Stimulated activated CD8-positive, alpha-beta memory T cell treated with anti-CD3 and anti-CD28 coated beads, Interleukin-7, amount 100 ng/mL, for 4 hours (primary cell): Measurements from ENCODE around the gene ARL15.
"Not testable (repeated sequence)": the region's sequence is repeated elsewhere in the genome, so short reads cannot be mapped to it uniquely, and the experiment has no call there.

Experiments
- DNase-seq, 2 donors: peaks; one replicate each; pipeline ENCODE4 v3.0.0-alpha.2; 2020; ENCODE audit warnings: low read depth in 2 of 2

The ARL15 gene

DNA sequence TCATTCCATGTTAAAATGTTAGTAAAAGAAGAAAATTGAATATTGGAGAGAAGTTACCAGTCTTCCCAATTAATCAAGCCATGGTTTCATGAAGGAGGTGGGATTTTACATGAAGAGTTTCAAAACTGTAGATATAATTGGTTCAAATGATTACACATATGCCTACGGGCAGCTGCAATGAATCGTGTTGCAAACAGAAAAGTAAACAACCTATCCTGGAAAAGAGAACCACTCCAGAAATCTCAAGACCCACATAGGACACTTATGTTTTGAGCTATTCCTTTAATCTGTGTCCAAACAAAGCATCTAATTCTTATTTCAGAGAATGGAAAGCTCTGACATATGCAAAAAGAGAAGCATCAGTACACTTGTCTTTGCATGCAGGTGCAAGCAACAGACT, 409.7 kb downstream of the ARL15 start:
- DNase-seq, result no peak

- no peak for DNase-seq
Measured at GRCh38 chr5:53895091-53895683, 415.2 kb downstream of the ARL15 start.

DNA sequence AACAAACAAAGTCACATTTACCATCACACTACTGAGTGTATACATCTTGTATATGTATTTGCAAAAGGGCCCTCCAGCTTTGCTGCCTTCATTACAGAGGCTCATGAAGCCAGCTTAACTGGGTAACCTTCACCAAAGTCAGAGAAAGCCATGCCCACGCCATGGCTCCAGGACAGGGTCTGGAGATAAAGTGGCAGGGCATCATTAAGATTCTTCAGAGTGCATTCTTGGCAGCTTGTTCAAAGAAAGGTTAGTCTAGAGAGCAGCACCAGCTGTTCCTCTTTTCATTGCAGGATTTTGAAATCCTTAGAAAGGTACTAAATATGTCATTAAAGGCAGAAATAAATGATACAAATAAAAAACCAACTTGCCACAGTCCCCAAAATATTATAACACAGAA, 416.7 kb downstream of the ARL15 start:
- DNase-seq, result no peak

DNA sequence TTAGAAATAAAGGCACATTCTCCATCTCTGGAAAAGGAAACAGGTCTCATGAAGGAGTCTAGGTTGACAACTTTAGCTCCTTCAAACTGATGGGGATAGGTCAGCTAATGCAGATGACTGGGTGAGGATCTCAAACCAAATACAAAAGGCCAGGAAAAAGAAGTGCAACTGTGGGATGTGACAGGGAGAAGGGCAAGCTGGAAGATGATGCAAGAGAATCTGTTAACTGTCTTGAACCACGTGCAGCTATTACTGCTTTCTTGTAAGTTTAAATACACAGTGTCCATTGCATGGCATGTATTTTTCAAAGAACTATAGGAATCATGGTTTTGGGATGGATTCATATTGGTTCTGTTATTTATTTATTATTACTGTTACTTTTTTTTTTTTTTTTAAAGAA, 418.1 kb downstream of the ARL15 start:
- DNase-seq, result no peak

GRCh38 chr5:53891159-53891558, 419.2 kb downstream of the ARL15 start:
- DNase-seq, result no peak

GRCh38 chr5:53890490-53890889, 419.9 kb downstream of the ARL15 start:
- no peak for DNase-seq

DNA sequence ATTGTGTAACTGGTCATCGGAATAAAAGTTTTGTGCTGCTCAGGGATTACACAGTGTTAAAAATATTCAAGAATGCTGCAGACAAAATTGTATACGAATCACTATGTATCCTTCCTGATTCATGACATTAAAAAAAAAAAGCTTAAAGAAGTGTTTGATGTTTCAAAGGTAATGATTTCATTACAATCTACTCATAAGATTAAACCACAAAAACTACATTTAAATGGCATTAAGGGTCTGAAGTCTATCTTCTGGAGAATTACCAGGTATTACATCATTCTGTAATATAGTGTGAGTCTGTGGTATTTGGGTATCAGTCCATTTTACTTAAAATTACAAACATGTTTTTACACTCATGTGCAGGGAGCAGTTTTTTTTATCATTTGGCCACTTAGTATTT, 425.5 kb downstream of the ARL15 start:
- DNase-seq, result no peak

DNA sequence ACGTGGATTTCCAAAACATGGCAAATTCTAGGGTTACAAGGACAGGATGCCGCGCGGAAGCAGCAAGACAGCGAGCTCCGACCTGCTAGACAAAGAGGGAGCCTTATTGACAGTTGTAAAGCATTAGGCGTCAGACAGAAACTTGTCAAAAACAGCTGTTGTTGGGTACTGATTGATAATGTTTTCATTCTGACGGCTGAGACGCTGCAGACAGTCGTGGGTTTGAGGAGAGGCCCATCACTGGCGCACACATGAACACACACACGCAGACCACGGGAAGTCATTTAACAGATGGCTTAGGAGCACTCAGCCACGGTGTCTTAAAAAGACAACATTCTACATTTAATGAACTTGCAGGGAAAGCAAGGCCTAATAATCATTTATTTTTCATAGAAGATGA, 426.0 kb downstream of the ARL15 start:
- no peak for DNase-seq

GRCh38 chr5:53882676-53883031, 427.7 kb downstream of the ARL15 start:
- no peak for DNase-seq

DNA sequence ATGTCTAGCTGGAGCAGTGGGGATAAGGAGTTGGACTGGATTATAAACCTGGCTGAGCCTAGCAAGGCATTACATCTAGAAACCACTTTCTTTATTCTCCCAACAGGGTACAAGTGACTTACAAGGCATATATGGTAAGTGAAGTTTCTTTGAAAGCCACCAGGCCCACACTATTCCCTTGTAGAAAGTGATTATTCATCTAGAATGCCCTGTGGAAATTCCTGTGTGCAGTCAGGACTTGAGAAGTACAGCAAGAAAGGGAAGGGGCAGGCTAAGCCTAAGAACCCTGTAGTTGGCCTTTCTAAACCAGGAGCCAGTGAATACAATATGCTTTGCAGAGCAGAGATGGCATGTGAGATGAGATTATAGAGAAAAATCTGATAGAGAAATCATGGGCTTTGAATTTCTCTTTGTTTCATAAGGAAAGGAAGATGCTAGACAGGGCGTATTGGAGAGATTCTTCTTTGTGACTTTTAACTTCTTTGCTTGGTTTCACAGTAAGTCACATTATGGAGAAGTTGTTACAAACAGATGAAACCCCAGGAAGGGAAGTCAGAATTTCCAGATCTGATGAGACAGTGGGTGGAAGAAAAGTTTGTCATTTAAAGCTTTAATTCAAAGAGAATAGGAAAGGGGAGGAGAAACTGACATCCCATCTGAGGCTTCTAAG, 428.2 kb downstream of the ARL15 start:
- no peak for DNase-seq

- no peak for DNase-seq
Measured at GRCh38 chr5:53879708-53880323, 430.6 kb downstream of the ARL15 start.

- no peak for DNase-seq
Measured at GRCh38 chr5:53878015-53878414, 432.4 kb downstream of the ARL15 start.

DNA sequence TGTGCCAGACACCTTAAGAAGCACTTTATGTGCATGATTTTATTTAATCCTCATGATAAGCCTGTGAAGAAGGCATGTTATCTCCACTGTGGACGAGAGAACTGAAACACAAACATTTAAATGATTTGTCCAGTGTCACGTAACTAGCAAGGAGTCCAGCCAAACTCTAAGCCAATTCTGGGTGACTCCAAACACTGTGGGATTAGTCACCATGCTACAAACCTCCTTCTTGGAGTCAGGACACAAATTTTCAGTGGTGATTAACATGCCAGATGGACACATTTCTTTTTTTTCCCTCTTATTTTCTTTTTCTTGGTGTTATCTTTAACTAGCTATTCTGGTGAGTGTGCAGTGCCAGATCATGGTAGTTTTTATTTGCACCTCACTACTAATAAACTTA, 433.1 kb downstream of the ARL15 start:
- no peak for DNase-seq

- DNase-seq, result no peak
Measured at GRCh38 chr5:53874409-53874808, 436.0 kb downstream of the ARL15 start.

DNA sequence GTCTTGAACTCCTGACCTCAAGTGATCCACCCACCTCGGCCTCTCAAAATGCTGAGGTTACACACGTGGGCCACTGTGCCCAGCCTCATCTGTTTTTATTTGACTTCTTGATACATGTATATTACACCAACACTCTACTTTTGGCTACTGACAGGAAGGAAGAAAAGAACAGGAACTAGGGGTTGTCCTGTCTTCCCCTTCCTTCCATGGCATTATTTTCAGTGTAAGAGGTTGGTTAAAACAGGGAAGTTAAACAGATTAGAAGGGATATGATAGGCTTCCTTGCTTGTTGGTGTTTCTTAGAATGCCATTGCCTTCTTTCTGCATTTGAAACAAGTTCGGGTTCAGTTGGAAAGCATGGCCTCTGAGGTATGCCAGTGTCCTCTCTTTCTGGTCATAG, 437.1 kb downstream of the ARL15 start:
- no peak for DNase-seq

DNA sequence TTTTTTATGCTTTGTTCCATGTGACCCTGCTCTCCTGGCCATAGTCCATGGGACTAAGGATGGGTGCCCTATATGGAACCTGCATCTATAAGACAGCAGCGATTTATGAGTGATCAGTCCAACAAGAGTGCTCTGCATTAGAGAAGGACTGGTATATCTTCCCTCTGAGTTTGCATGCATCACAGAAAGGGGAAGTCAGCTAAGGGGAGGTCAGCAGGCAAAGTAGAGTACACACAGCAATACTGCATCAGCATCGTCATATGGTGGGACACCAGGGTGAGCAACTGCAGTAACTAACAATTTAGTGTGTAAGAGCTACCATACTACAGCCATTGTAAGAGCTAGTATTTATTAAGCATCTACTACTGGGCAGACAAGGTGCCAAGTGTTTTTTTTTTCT, 438.6 kb downstream of the ARL15 start:
- no peak for DNase-seq

DNA sequence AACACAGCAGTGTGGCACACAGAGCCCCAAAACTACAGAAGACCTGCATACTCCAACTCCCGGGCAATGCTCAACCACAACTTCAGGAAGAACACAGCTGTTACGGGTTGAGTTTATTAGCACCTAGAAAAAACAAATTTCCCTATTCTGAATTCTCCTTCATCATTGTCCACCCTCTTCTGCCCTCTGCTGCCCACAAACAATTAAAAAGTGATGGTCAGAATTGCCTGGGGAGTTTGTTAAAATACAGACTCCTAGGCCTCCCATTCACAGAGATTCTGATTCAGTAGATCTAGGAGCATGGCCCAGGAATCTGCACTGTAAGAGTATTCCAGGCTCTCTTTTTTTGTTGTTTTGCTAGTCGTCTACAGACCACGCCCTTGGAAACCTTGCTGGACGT, 439.3 kb downstream of the ARL15 start:
- DNase-seq, result no peak

GRCh38 chr5:53858700-53859456, 451.5 kb downstream of the ARL15 start:
- no peak for DNase-seq

- DNase-seq, result no peak
Measured at GRCh38 chr5:53856506-53856905, 453.9 kb downstream of the ARL15 start.

GRCh38 chr5:53836851-53837430, 473.4 kb downstream of the ARL15 start:
- DNase-seq, result not testable (repeated sequence)

DNA sequence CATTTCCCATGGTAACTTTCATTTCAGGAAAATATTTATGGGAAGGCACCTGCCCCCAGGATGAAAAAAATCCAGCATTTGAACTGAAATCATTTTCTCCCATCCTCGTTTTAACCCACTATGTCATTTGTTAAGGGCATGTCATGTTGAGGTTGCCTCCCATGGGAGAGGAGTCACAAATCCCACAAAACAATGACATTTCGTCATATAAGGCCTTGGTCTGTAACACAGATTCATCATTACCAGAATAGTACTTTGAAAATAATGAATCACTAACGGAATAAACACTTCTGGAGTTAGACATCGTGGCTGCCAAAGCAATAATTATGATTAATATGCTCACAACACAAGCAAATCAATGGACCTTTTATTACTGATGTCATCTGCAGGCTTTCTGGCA, 475.9 kb downstream of the ARL15 start:
- no peak for DNase-seq
